ENCODE data around the gene PLPP2.

The PLPP2 gene

DNA sequence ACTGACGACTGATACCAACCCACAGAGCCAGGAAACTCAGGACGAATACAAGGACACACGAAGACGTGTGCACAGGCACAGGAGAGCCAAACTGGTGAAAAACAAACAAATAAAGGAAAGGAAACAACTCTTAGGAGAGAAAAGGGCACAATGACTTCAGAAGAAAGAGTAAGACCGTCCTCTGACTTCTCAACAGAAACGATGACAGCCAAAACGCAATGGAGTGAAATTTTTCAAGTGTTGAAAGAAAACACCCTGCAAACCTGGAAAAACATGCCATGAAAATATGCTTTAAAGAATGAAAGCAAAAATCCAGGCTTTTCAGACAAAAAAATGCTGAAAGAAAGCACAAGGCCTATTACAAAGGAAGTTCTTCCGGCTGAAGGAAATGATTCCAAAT is 24.6 kb upstream of the PLPP2 start:
- no peak for DNase-seq (ENCODE audit: low spot score)

GRCh38 chr19:313988-314815 is 23.0 kb upstream of the PLPP2 start:
- no peak for DNase-seq (ENCODE audit: low spot score)

DNA sequence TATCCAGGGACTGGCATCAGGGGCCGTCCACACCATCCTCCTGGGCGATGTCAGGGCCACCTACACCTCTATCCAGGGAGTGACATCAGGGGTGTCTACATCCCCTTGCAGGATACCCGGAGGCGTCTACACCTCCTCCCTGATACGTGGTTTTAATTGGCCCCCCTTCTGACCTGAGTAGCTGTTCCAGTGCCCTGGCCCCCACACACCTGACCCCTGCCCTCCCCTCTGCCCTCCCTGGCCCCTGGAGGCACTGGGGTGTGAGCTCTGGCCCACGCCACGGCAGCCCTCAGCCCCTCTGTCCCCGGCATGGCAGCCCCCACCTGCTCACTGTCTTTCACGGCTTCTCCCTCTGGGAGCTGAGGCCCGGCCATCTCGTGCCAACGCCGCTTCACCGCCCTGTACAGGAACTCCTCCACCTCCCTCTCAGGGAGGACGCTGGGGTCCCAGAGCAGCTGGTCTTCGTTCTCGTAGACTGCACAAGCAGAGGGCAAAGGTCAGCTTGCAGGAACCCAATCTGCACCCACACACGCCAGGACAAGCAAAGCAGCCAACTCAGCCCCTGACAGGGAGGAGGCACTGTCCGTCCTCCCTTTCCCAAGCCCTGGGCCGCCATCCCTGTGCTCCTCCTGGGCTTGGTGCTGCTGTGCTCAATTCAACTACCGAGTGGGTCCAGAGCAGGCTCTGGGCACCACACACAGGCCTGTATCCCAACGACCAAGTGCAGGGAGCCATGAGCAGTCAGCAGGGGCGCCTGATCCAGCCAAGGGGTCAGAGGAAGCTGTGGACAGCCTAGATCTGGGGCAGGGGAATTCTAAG is 22.2 kb upstream of the PLPP2 start:
- no peak for DNase-seq (ENCODE audit: low spot score)

DNA sequence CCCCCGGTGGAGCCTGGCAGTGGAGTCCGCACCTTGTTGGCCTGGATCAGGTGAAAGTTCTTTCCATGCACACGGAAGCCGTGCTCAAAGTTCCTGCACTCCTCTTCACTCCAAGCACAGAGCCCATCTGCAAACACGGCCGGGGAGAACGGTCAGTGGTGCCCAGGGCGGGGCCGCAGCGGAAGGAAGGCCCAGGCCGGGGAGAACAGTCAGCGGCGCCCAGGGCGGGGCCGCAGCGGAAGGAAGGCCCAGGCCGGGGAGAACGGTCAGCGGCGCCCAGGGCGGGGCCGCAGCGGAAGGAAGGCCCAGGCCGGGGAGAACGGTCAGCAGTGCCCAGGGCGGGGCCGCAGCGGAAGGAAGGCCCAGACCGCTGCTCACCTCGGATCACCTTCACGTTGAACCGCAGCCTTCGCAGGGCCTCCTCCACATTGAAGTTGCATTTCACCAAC is 20.6 kb upstream of the PLPP2 start:
- no peak for DNase-seq (ENCODE audit: low spot score)

DNA sequence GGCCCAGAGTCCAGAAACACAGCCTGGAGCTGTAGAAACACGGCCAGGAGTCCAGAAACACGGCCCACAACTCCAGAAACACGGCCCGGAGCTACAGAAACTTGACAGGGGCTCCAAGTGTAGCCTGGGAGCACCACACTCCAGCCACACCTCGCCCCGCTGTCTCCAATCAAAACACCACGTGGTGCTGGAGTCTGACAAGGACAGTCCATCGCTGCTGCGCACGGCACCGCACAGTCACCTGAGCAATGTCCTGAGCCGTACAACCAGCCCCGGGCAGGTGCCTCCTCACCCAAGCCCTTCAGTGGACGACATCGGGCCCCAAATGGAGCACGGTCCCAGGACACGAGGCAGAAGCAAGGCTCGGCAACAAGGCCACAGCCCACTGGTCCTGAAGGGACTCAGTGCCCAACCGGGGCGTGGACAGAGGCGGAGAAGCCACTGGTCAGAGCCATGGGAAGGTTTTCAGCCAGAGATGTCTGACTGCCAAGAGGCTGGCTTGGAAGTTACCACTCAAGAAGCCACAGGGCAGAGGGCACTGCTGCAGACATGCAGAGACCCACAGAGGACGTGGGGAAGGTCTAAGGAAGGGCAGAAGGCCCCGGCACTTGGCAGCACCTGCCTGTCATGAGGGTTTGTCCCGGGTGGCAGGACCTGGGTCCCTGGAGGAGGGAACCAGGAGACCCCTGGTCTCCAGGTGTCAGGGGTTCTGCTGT is 19.7 kb upstream of the PLPP2 start:
- no peak for DNase-seq (ENCODE audit: low spot score)

DNA sequence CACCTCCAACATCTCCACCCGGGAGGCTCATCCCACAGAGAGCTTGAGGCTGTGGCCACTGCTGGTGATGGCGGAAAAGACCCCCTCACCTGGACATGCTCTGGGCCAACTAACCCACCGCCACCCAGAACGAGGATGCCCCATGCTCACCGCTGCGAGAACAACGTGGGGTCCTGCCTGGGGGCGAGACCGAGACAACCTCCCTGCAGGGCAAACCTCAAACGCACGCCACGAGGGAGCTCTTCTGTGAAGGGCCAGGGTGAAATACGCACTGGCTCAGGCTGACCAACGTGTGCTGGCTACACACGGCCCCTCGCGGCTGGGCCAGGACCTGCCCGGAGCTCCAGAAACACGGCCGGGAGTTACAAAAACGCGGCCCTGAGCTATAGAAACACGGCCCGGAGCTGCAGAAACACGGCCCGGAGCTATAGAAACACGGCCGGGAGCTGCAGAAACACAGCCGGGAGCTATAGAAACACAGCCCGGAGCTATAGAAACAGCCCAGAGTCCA is 19.0 kb upstream of the PLPP2 start:
- DNase-seq (ENCODE audit: low spot score): no peak

- DNase-seq (ENCODE audit: low spot score): no peak
Measured at GRCh38 chr19:309206-309565, 18.0 kb upstream of the PLPP2 start.

DNA sequence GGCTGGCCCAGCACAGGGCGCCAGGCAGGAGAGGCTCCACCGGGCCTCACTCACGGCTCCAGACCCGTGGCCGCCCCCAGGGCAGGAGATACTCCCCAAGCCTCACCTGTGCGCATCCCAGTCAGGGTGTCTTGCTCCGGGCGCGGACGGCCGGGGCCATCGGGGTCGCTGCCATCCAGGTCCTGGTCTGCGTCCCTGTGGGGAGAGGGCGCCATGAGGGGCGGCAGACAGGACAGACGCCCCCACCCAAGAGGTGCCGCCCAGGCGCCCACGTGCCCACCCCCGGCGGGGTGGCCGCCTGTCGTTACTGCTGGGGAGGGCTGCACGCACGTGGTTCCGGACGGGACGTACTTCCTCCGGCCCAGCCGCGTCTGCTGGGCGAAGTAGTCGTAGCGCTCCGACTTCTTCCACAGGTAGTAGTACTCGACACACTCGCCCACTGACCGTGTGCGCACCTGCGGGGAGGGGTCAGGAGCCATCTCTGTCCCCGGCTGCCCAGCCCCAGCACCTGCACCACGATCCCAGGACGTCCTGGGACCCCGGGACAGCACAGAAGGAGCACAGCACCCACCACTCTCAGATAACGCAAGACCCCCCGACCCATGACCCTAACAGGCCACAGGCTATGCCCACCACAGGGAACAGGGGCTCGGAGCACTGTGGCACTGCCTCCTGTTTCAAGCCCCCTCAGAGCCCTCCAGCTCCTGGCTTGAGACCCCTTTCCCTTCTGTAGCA is 17.4 kb upstream of the PLPP2 start:
- no peak for DNase-seq (ENCODE audit: low spot score)

DNA sequence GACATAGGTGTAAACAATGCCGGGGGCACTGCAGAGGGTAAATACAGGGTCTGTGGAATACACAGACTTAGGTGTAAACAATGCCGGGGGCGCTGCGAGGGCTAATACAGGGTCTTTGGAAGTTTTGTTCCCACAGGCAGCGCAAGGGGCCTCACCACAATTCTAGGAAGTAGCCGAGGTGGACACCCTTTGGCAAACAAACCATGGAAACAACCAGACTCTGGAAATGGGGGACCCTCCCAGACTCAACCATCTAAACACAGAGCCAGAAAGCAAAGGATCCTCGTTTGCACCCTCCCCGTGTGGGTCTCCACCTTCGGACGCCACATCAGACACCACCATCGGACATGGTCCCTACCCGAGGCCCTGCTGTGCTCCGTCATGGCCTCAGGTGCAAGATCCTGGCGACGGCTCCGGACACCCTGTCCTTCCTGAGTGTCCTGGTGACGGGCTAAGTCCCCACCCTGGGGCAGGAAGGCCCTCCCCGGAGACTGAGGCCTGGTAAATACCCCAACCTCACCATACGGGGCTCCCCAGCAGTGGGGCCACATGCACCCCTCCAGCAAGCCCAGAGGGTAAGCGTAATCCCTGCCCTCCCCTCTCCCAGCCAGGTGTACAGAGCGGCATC is 16.7 kb upstream of the PLPP2 start:
- no peak for DNase-seq (ENCODE audit: low spot score)

DNA sequence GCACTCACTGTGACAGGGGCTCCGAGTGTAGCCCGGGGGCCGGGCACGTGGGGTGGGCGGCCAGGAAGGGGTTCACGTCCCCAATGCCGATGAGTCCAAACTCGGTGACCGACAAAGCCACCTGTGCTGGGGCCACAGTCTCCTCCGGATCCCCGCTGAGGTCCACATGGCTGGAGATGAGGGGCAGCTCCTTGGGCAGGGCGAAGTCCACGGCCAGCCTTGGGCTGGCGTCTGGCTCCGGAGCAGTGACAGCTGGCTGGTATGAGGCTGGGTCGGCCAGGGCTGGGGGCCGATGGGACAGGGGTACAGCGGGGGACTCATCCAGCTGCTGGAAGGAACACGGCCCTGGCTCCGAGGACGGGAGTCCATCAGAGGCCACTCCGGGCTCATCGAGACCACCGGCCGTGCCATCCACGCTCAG is 15.9 kb upstream of the PLPP2 start:
- no peak for DNase-seq (ENCODE audit: low spot score)

- DNase-seq (ENCODE audit: low spot score): no peak
Measured at GRCh38 chr19:306151-306900, 15.1 kb upstream of the PLPP2 start.

DNA sequence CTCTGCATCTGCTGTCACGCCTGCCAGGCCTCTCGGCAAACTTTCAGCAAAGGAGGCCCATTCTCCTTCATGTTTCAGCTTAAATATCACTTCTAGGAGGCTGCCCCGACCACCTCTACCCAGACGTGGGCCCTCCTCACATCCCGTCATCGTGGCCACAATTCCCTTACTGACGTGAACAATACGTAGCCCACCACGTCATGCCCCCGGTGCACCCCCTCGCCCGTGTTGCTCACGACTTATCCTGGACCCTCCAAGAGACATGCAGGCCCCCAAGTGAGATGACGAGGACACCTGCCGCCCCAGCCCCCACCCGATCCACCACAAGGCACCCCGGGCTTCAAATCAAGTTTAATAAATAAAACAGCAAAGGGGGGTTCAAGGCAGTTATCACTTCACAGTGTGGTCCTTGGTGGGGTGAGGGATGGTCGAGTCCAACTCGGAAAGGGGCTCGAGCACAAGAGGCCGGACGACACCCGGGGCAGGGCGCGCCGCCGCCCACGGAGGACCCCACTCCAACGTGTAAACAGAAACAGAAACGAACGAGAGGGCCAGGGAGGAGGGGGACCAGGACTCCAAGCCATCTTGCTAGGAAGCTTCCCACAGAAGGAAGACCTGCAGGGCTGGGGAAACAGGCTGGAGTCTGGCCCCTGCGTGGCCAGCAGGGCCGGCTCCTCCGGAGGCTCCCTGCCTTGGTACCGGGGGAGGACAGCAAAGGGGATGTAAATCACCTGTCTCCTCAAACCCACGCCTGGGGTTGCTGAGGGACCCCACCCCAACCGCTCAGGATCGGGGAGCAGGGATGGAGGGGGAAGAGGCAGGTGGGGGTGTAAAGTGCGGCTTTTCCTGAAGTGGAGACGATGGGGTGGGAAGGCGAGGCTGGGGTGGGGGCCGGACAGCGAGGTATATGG is 14.3 kb upstream of the PLPP2 start:
- no peak for DNase-seq (ENCODE audit: low spot score)

DNA sequence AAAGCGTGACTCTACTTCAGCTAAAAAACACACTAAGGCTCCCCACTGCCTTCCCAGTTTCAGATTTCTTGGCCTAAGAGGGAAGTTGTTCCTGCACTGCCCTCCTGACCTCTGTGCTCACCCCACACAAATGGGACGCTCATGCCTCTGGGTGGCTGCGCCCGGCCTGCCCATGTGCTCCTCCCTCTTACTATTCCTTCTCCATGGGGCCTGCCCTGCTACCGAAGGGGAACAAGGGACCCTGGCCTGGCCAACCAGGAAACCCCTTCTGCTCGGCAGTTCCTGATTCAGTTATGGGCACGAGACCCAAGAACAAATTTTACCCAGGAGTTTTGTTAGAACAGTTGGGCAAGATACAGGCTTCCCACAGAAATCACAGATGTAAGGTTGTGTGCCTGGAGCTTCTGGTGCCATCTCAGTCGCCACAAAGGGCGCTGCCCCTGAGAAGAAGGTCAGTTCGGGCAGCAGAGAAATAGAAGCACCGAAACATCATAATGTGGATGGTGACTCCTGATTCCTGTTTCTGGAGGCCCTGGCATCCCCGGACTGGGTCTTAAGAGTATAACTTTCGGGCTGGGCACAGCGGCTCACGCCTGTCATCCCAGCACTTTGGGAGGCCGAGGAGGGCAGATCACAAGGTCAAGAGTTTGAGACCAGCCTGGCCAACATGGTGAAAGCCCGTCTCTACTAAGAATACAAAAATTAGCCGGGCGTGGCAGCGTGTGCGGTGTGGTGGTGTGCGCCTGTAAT is 5.4 kb upstream of the PLPP2 start:
- DNase-seq (ENCODE audit: low spot score): no peak

DNA sequence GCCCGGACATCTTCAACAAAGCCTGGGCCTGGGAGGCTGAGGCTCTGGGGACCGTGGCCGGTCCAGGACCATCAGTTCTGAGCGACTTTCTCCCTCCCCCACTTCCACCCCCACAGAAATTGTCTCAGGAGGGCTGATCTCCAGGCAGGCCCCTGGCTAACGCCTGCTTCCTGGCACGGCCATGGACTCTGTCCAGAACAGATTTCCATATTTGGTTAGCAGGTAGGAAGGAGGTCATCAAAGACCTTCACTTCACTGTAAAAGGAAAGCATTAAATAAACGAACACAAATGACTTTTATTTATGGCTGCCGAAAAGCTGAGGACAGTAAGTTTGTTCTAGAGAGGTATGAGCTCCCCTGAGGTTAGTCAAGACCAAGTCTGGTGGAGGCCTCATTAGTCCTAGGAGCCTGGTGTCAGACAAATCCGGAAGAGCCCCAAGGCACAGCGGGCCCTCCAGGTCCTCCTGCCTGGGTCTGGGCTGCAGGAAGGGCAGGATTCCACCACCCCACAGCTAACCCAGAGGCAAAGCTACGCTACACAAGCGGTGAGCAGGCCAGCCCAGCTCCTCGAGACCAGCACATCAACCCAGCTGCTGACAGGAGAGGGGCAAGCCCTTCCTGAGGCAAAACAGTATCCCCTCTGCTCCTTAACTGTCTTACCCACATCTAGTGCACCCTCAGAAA is 4.6 kb upstream of the PLPP2 start:
- no peak for DNase-seq (ENCODE audit: low spot score)

GRCh38 chr19:294946-295686 is 3.9 kb upstream of the PLPP2 start:
- DNase-seq (ENCODE audit: low spot score): peak; percentile 61

DNA sequence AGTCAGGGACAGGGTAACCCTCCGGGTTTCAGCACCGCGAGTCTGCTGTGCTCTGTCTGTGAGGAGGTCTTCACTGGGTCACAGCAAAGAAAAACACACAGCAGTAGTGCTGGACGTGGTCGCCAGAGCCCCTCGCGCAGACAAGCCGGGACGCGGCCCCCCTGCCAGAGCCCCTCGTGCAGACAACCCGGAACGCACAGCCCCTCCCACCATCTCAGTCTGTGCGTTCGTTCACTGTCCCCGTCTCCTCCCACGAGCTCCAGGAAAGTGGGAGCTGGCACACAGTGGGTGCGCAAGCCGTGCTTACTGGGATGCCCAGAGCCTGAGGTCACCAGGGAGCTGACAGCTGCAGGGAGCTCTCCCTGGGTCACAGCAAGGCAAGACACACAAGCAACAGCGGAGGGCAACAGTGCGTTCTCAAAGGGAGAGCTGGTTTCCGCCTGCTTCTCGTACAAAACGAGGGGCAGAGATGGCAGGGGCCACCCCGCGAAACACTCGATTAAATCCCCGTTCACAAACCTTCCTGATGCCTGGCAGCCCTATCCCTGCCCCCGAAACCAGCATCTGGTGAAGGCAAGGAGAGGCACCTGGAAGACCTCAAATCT is 3.2 kb upstream of the PLPP2 start:
- DNase-seq (ENCODE audit: low spot score): no peak
